Measurements from ENCODE around the gene UGT3A1.
"Not testable (repeated sequence)": the region's sequence is repeated elsewhere in the genome, so short reads cannot be mapped to it uniquely, and the experiment has no call there.

UGT3A1 gene, protein sequence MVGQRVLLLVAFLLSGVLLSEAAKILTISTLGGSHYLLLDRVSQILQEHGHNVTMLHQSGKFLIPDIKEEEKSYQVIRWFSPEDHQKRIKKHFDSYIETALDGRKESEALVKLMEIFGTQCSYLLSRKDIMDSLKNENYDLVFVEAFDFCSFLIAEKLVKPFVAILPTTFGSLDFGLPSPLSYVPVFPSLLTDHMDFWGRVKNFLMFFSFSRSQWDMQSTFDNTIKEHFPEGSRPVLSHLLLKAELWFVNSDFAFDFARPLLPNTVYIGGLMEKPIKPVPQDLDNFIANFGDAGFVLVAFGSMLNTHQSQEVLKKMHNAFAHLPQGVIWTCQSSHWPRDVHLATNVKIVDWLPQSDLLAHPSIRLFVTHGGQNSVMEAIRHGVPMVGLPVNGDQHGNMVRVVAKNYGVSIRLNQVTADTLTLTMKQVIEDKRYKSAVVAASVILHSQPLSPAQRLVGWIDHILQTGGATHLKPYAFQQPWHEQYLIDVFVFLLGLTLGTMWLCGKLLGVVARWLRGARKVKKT

DNA sequence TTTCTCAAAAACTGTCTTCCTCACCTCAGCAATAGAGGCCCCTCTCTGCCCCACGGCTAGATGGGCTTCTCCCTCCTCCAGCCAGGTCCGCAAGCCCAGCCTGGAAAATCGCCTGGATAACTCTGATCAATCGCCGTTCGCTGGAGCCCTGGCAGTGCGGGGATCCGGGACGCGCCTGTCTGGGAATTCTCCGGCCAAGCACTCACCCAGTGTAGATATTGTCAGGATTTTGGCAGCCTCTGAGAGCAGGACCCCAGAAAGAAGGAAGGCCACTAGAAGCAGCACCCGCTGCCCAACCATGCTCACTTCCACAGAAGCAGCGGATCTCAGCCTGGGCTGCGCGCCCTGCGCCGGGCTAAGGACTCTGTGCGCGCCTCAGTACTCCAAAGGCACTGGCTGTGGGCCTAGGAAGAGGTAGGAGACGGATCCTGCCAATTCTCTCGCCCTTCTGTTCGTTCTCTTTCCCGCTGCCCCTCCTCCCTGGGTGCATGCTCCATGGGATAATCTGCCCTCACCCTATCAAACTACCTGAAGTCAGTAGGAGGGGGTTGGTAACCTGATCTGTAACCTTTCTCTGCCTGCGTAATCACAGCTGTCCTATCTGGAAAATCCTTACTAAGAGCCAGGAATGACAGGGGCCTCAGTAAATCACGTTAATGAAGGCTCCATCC, at the start of gene UGT3A1:
UGT3A1 (minus strand) TSS at position 450 of the 671 bp plus-strand sequence; CDS start at position 300, 150 bp downstream.
- peak in 1 of 2 experiments; percentile 20 for DNase-seq

DNA sequence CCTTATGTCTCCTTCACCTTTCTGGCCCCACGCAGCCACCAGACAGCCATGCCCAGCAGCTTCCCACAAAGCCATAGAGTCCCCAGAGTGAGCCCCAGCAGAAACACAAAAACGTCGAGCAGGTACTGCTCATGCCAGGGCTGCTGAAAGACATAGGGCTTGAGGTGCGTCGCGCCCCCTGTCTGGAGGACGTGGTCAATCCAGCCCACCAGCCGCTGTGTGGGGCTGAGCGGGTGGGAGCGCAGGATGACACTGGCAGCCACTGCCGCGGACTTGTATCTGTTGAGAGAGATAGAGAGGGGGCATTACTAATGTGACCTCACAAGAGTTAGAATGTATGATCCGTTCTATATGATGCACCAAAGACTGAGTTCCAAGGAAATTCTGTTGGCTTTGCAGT, 44.5 kb upstream of the UGT3A1 start:
- no peak for DNase-seq

DNA sequence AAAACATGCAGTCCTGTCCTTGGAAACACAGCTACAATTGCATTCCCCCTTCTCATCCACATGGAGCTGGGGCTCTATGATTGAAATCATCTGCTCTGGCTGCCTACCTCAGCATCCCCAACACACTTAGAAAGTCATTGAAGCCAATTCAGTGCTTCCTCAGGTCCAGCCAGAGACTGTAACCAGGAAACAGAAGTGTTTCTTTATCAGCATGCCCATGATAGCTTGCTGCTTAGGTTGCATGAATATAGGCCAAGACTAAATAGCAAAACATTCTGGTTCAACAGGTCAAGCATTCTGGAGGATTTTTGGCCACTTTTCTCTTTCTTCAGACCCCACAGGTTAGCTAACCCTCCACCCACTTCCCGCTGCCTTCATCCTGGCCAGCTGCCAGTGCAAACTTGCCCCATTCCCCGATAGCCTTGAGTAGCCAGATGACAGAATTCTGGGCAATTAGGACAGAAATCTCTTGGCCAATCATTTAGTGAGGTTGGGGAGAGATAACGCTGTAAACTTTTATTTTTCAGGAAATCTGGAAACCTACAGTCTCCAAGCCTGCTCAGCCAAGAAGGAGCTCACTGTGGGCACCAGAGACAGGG, 43.4 kb upstream of the UGT3A1 start:
- DNase-seq = not testable (repeated sequence)

DNA sequence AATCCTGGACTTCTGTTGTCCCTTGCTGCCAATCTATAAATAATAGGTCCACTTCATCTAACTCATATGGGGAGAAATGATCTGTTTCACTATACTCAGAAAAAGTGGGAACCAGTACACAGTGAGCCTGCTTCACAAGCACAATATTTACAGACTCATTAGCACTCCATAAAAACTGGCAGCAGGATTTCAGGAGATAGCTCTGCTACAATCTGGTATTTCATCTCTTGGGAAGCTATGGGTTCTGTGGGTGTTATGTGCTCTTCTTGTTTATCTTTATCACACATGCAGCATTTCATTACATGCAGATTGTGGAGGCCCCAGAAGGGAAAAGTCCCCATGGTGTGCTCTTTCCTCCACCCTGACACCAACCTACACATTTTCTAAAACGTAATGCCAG, 42.3 kb upstream of the UGT3A1 start:
- no peak for DNase-seq

DNA sequence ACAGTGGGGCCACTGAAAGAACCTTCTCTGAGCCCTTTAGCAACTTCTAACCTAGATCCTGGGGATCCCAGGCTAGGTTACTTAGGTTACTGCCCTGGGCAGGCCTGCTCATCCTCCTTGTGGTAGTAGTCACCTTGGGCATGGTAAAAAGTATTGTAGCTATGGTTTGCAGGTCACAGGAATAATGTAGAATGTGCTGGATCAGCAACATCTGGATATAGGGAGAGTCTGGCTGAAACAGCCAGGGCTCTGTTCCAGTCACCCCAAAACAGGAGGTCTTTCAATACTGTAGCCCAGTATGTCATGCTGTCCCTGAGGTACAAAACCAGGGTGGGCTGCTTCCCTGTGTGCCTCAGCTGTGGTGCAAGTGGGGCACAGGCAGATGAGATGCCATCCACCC, 41.9 kb upstream of the UGT3A1 start:
- no peak for DNase-seq

DNA sequence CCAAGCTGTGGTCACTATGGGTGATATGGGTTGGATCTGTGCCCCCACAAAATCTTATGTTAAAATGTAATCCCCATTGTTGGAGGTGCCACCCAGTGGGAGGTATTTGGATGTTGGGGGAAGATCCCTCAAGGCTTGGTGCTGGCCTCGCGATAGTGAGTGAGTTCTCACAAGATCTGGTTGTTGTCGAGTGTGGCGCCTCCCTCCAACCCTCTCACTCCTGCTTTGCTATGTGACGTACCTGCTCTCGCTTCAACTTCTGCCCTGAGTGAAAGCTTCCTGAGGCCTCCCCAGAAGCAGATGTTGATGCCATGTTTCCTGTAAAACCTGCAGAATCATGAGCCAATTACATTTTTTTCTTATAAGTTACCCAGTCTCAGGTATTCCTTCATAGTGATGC, 40.0 kb upstream of the UGT3A1 start:
- DNase-seq = no peak

DNA sequence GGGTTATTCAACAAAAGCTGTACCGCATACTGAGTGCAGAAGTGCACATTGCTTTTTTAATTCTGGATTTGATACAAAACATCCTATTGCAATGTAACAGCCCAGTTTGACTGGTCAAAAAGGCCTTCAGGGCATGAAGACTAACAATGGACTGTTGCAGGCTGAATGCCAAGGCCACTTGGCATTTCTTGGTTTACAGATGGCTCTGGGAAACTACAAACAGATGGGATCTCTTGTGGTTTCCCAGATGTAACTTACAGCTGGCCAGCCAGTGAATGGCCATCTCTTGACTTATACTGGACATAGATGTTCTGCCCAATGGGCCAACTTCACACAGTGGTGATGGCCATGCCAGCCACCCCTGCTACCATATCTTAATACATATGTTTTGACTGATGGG, 38.7 kb upstream of the UGT3A1 start:
- no peak for DNase-seq

DNA sequence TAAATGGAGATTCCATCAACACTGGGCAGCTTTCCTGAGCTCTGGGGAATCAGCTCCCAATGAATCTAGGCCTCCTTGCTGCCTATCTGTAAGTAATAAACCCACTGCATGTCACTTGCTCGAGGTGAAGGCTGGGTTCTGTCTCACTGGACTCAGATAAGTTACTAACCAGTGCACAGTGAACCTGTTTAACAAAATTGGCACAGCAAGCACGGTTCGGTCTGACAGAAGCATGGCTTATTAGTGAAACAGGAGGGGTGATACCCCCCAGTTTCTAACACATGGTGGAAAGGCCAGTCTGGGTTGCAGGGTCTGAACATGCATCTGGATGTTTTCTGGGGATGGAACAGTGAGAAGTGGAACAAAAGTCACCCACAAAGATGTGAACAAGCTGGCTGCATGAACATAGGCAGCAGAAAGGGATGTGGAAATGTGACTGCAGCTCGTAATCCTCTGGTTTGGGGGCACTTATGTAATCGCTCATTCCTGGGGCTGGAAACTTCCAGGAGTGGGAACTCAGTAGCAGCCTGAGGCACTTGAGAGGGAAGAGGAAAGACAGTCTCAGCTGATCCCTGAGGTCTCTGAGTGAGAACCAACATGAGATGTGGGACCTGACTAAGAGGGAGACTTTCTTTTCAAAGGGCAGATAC, 37.8 kb upstream of the UGT3A1 start:
- DNase-seq = no peak

DNA sequence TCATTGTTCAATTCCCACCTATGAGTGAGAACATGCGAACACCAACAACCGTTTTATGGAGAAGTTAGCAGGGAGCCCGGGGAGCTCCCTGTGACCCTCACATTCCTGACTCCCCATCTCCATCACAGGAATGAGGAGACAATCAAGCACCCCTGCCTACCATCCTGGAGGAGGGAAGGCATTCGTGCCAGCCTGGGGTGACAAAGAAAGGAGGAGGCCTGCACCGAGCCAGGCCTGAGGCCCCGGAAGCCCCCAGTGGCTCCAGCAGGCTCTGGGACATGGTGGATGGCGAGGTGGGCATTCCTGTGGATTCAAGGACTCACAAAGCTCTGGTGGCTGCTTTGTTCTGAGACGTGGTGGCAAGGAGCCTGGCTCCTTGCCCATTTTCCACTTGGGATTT, 36.5 kb upstream of the UGT3A1 start:
- no peak for DNase-seq

DNA sequence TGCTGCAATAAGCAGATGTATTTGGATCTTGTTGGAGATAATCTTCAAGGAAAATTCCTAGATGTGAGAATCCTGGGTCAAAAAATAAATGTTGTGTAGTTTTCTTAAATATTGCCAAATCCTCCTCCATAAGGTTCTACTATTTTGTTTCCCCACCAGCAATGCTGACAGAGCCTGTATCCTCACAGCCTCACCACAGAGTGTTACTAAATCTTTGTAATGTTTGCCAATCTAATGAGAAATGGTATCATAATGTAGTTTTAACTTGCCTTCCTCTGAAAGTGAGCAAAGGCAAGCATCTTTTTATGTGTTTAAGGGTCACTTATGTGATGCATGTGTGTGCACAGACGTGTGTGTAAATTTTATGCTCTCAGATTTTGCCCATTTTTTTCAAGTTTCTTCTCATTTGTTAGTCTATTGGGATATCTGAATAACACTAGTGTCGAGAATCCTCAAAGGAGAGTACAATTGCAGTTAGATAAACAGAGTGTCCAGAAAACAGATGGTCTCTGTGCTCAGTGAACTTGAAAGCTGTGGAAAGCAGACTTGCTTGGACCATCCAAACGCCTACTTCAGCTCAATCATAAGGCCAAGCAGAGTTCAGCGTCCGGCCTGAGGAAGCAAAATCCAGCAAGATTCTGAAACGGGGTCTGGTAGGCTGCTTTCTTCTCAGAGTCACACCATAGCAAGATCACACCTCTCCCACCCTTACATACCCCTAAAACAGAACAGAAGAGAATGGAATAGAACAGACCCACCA, 35.7 kb upstream of the UGT3A1 start:
- DNase-seq = no peak

DNA sequence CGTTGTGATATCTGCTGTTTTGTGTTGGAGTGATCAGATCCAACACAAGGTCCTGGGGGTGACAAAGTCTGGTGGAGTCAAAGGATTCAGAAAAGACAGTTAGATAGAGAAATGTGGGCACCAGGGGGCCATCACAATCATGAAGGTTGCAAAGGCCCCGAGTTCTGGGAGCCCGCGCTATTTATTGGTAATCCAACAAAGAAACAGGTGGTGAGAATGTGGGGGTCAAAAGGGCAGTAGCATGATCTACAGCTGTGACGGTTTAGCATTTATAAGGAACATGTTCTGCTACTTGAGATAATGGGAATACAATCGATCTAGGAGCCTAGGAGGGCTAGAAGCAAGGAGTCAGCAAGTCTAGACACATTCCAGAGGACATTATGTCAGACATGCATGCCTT, 31.1 kb upstream of the UGT3A1 start:
- not testable (repeated sequence) for DNase-seq

DNA sequence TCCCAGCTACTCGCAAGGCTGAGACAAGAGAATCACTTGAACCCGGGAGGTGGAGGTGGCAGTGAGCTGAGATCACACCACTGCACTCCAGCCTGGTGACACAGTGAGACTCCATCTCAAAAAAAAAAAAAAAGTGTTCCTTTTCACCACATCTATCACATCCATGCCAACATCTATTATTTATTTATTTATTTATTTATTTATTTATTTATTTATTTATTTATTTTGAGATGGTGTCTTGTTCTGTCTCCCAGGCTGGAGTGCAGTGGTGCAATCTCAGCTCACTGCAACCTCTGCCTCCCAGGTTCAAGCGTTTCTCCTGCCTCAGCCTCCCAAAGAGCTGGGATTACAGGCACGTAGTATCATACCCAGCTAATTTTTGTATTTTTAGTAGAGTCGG, 28.4 kb upstream of the UGT3A1 start:
- DNase-seq = not testable (repeated sequence)

DNA sequence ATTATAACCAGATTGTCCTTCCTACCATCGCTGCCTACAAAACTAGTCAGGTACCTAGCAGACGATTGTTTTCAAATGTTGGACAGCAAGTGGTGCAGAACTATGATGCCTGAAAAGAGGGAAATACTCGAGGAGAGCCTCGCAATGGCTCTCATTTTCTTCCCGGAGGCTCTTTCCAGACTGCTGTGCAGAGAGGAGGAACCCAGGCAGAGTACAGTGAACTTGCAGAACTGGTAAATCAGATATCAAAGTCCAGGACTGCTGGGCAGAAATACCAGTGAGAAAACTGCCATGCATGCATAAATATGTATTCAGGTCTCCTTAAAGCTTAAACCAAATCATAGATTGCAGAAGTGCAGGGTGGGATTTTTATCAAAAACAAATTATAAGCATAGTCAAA, 26.4 kb upstream of the UGT3A1 start:
- DNase-seq = no peak

DNA sequence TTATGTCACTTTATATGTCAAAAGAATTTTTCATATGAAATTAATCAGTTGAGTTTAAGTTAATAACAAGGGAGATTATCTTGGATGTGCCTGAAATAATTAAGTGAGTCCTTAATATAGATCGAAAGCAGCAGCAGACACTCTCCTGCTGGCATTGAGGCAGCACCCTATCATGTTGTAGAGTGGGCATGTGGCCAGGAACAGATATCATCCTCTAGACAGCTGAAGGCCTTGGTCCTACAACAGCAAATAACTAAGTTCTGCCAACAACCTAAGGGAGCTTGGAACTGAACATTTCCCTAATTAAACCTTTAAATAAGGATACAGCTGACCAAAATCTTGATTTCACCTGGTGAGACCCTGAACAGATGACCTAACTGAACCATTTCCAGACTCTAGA, 25.8 kb upstream of the UGT3A1 start:
- no peak for DNase-seq

DNA sequence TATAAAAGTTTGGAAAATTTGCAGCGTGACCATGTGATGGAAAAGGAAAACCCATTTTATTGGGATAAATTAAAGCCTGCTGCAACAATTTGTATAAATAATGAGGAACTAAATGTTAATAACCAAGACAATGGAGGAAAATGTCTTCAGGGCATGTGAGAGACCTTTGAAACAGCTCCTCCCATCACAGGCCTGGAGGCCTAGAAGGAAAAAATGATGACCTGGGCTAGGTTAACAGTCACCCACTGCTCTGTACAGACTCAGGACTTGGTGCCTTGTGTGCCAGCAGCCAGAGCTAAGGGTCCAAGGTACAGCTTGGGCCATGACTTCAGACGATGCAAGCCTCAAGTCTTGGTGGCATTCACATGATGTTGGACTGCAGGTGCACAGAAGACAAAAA, 22.0 kb upstream of the UGT3A1 start:
- DNase-seq = no peak

DNA sequence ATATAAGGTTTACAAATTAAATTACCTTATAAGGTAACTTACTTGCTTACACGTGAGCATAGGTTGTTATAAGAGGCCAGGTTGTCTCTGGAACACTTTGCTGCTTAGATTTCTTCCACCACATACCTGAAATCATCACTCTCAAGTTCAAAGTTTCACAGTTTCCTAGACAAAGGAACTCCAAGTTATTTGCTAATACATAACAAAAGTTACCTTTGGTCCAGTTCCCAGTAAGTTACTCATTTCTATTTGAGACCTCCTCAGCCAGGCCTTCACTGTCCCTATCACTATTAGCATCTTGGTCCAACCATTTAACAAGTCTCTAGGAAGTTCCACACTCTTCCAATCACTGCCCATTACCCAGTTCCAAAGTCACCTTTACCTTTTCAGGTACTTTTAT, 18.5 kb upstream of the UGT3A1 start:
- no peak for DNase-seq

DNA sequence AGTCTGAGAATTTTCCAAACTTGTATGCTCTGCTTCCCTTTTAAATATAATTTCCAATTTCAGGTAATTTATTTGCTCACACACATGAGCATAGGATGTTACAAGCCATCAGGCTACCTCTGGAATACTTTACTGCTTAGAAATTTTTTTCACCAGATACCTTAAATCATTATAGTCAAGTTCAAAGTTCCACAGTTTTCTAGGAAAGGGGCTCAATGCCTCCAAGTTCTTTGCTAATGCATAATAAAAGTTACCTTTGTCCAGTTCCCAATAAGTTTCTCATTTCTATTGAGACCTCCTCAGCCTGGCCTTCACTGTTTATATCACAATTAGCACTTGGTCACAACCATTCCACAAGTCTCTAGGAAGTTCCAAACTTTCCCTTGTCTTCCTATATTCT, 16.2 kb upstream of the UGT3A1 start:
- no peak for DNase-seq

DNA sequence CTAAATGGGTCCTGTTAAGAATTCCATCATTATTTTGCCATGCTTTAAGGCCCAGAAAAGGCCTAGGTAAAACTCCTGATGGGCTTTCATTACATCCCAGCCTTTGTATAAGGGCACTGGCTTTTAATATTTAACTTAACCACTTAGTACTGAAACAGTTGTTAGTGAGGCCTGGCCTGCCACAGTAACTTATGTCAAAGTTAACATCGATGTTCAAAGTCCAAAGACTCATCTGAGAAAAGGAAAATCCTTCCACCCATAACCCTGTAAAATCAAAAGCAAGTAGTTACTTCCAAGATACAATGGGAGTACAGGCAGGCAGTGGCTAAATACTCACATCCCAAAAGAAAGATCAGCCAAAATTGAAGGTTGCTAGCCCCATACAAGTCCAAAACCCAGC, 15.0 kb upstream of the UGT3A1 start:
- DNase-seq = no peak

DNA sequence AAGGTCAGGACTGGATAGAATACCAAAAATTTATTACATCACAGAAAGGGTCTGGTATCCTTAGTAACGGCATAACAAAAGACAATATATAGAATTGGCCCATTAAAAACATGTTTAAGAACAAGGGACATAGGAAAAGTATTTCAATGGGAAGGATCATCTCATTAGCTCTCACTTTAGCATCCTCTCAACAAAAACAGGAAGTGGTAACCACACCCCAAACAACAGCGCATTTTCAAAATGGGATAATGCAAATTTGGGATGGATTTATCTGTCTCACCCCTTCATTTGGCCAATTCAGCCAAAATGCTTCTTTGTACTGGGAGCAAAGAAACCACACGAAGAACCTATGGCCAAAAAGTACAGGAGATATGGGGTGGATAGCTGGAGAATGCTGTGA, 9.8 kb upstream of the UGT3A1 start:
- no peak for DNase-seq

DNA sequence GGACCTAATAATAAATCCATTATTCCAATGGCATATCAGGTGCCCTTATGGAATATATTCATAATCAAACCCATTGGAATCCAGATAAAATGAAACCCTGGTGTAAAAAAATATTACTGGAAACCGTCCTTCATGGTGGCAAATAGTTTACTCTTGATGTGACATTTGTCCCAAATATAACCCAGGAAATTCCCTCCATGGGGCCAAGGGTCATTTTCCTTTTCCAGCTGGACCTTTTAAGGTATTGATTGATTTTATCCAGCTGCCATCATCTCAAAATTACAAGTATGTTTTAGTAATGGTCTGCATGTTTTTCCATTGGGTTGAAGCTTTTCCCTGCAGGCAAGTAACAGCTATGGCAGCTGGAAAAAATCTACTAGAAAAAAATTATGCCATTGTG, 8.4 kb upstream of the UGT3A1 start:
- no peak for DNase-seq

DNA sequence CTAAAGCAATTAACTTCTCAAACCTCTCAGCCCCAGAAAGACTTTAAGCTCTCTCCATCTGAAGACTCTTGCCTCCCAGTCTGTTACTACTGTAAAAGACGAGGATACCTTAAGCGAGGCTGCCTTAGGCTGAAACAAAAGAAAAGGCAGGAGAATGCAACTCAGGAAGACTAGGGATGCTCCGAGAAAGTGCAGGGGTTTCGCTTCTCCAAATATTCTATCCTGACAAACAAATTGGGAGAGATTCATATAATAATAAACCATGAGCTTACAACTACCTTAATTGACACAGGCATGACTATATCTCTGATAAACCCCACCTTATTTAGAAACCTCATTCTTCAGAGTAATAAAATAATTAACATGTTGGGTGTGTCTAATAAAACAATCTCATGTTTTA, 4.9 kb upstream of the UGT3A1 start:
- DNase-seq = no peak

DNA sequence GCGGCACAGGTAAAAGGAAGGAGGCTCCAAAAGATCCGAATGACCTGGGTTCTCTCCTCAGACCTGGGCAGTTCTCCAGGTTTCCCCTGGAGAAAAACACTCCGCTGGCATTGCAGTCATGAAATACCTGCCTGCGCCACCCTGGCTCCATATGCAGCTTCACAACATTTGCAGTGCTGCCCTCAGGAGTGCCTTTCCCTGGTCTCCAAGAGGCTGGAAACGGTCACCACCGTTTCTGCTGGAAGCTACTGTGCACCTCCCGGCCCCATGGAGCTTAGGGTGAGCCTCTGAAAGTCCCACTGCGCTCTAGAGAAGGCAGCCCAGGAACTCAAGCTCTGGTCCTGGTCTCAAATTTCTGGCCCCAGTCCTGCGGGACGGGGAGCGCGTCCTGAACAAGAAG, 670 bp downstream of the UGT3A1 start:
- DNase-seq = no peak

DNA sequence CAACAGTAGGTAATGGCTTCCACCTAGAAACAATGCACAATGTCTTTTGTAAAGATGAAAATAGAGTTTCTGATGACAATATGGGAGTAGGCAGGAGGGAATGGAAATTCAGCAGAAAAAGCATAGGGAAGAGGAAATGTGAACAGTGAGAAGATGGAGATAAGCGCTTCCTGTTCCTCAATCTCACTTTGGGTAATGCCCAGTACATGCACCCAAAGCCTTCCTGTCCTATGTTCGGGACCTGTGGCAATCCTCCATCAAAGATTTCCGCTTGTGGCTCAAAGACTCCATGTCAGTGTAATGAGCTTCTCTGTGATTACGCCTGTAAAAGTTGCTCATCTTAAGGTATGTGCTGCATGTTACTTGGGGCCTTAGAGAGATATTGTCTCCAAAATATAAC, 2.7 kb downstream of the UGT3A1 start:
- DNase-seq = no peak

All from NCI-H446 (cell line).